HG02798 (cell line): Measurements from ENCODE around the gene SCAMP2.
"Not testable (repeated sequence)": the region's sequence is repeated elsewhere in the genome, so short reads cannot be mapped to it uniquely, and the experiment has no call there.

Experiments used
- ATAC-seq: cut with Tn5 transposase; IDR thresholded peaks from one replicate; pipeline ENCODE4 v1.9.1; 2021; ENCODE audit warnings: mild to moderate bottlenecking; ENCODE audit not compliant: unreplicated experiment, poor library complexity

SCAMP2 gene

GRCh38 chr15:74892313-74892712 lies 19.1 kb upstream of the SCAMP2 start:
- ATAC-seq: no peak

GRCh38 chr15:74891469-74891868 lies 18.3 kb upstream of the SCAMP2 start:
- ATAC-seq: no peak

GRCh38 chr15:74890665-74890960 lies 17.4 kb upstream of the SCAMP2 start:
- no peak for ATAC-seq

- ATAC-seq: peak; percentile 96
These were observed 16.9 kb upstream of the SCAMP2 start, which contains the start of gene MPI for GRCh38 chr15:74889883-74890664. MPI (plus strand) TSS chr15:74890042; CDS start chr15:74890074, 32 bp downstream.

GRCh38 chr15:74889390-74889882 lies 16.3 kb upstream of the SCAMP2 start:
- peak; percentile 15 for ATAC-seq

GRCh38 chr15:74888716-74889115 lies 15.6 kb upstream of the SCAMP2 start:
- ATAC-seq: no peak

- ATAC-seq: not testable (repeated sequence)
These were observed 14.5 kb upstream of the SCAMP2 start for GRCh38 chr15:74887537-74888193.

- no peak for ATAC-seq
These were observed 12.3 kb upstream of the SCAMP2 start for GRCh38 chr15:74885461-74885860.

- ATAC-seq: no peak
These were observed 11.5 kb upstream of the SCAMP2 start for GRCh38 chr15:74884428-74885223.

- no peak for ATAC-seq
These were observed 9.4 kb upstream of the SCAMP2 start for GRCh38 chr15:74882528-74882927.

- ATAC-seq: no peak
These were observed 5.1 kb upstream of the SCAMP2 start for GRCh38 chr15:74878273-74878672.

- no peak for ATAC-seq
These were observed 725 bp upstream of the SCAMP2 start for GRCh38 chr15:74873756-74874424.

- no peak for ATAC-seq
These were observed 496 bp downstream of the SCAMP2 start for GRCh38 chr15:74872702-74873035.

GRCh38 chr15:74870436-74871215 lies 2.5 kb downstream of the SCAMP2 start:
- ATAC-seq: no peak

- peak; percentile 35 for ATAC-seq
These were observed 3.3 kb downstream of the SCAMP2 start for GRCh38 chr15:74869726-74870407.

GRCh38 chr15:74869372-74869725 lies 3.8 kb downstream of the SCAMP2 start:
- ATAC-seq: no peak

- ATAC-seq: no peak
These were observed 5.1 kb downstream of the SCAMP2 start for GRCh38 chr15:74868059-74868458.

- ATAC-seq: no peak
These were observed 5.6 kb downstream of the SCAMP2 start for GRCh38 chr15:74867466-74868038.

- no peak for ATAC-seq
These were observed 7.1 kb downstream of the SCAMP2 start for GRCh38 chr15:74866090-74866489.
